ENCODE results near the gene NEK4. TPM values are rescaled to one million over a fixed set of nuclear protein-coding genes. Genes with fewer than 3 reads are reported as not detected.

The NEK4 gene
- total RNA-seq, 1 experiment from 2014 or later = 36.2 TPM

GRCh38 chr3:52774901-52775864, 4.4 kb upstream of the NEK4 start:
- no peak for ATAC-seq
- H3K4me3 ChIP-seq (replicated peaks in 1 of 2; ENCODE audit: low read depth in 1 of 2, low read length in 2 of 2) = no peak overlapping the region
- TF ChIP-seq CTCF (IDR thresholded peaks at IDR 0.05 in 2 of 3, conservative IDR thresholded peaks at IDR 0.05 in 1 of 3; ENCODE audit: borderline replicate concordance in 1 of 3, insufficient read depth in 1 of 3, low read depth in 2 of 3, low read length in 2 of 3) = no peak
- TF ChIP-seq EGR1 (IDR thresholded peaks at IDR 0.05; ENCODE audit: low read depth) = no peak
- TF ChIP-seq POLR2A (IDR thresholded peaks at IDR 0.05; ENCODE audit: borderline replicate concordance, extremely low read depth, insufficient read depth, insufficient read length) = no peak
- TF ChIP-seq SP1 (IDR thresholded peaks at IDR 0.05; ENCODE audit: low read depth) = no peak
- TF ChIP-seq EZH2 (IDR thresholded peaks at IDR 0.05) = no peak
- no peak for TF ChIP-seq CEBPB (IDR thresholded peaks at IDR 0.05; ENCODE audit: low read depth)
- no peak for TF ChIP-seq JUND (IDR thresholded peaks at IDR 0.05)
- no peak for TF ChIP-seq POLR2AphosphoS5 (IDR thresholded peaks at IDR 0.05; ENCODE audit: low read depth, low read length)
- no peak for TF ChIP-seq ZBTB33 (IDR thresholded peaks at IDR 0.05; ENCODE audit: extremely low read depth, insufficient replicate concordance, low read length)
- no peak for TF ChIP-seq SRF (IDR thresholded peaks at IDR 0.05; ENCODE audit: low read depth)
- TF ChIP-seq SIN3A (IDR thresholded peaks at IDR 0.05; ENCODE audit: low read depth) = no peak
- TF ChIP-seq YY1 (IDR thresholded peaks at IDR 0.05; ENCODE audit: extremely low read depth, insufficient replicate concordance, low read depth, low read length) = no peak
- no peak for TF ChIP-seq TCF7L2 (IDR thresholded peaks at IDR 0.05; ENCODE audit: borderline replicate concordance, extremely low read depth, insufficient read depth, insufficient read length)
- no peak for TF ChIP-seq MAX (IDR thresholded peaks at IDR 0.05)
- TF ChIP-seq ATF3 (IDR thresholded peaks at IDR 0.05) = no peak
- RAD21 ChIA-PET (ENCODE audit: low non-redundant PET in 1 of 2, low total read pairs in 2 of 2, uncharacterized antibody in 2 of 2, unreplicated experiment in 2 of 2) = no interaction called here
- no peaks in the 10 kb centered on the region for H3K9me2 ChIP-seq (ENCODE audit: insufficient read depth)
- peaks cover 1% of the 10 kb centered on the region for H3K79me2 ChIP-seq (ENCODE audit: insufficient read depth, low read length)
- peaks cover 4 to 17% of the 10 kb centered on the region in 2 experiments; a peak in 3 of 4 replicates for H3K4me1 ChIP-seq (ENCODE audit: control insufficient read depth in 1 of 2, insufficient read depth in 2 of 2, low read length in 2 of 2)
- no peaks in the 10 kb centered on the region for H3K9me3 ChIP-seq (ENCODE audit: control insufficient read depth in 1 of 2, insufficient read depth in 1 of 2, low read depth in 1 of 2, low read length in 2 of 2)
- no peak overlapping the region for H3K9ac ChIP-seq (ENCODE audit: low read length)
- CTCF ChIA-PET = no interaction called here
- H2AFZ ChIP-seq (ENCODE audit: low read depth, low read length, poor library complexity, severe bottlenecking) = no peak overlapping the region
- POLR2A ChIA-PET = no interaction called here
- intact Hi-C loops (cut with micrococcal nuclease) = no loop called here
- no peaks in the 10 kb centered on the region for H4K20me1 ChIP-seq (ENCODE audit: insufficient read depth)
- no TSS peak for BruUV-seq (replicated peaks)
- no peak for DNase-seq (ENCODE audit: low read depth, low spot score)
- no peak overlapping the region for H3K4me2 ChIP-seq (ENCODE audit: low read length)
- no peaks in the 10 kb centered on the region for H3K27me3 ChIP-seq (ENCODE audit: insufficient read depth, low read length)
- no peak overlapping the region for H3K27ac ChIP-seq (ENCODE audit: low read depth, low read length)
- no peaks in the 10 kb centered on the region for H3K36me3 ChIP-seq (ENCODE audit: control insufficient read depth in 1 of 2, insufficient read depth in 2 of 2, low read length in 2 of 2)
